ENCODE results near the gene HM13. TPM values are rescaled to one million over a fixed set of nuclear protein-coding genes. Genes with fewer than 3 reads are reported as not detected.

The HM13 gene
- total RNA-seq, 1 experiment from 2014 or later: 338 TPM

- DNase-seq (ENCODE audit: low read depth): no peak
- in situ Hi-C loops (cut with HindIII; ENCODE audit: low pct_unique_long_range_greater_than_20kb, low sequenced_read_pairs): no loop called here
Measured at GRCh38 chr20:31617432-31618104, 103.3 kb downstream of the HM13 start.

Other genes with a start within 250 kb of the HM13 start
- gene DEFB116, start 205.9 kb upstream of the HM13 start, total RNA-seq (2014; rRNA removed; shearing (Covaris generic); ENCODE audit: low replicate concordance): not detected in 2 replicates
- gene DEFB118, start 145.8 kb upstream of the HM13 start, total RNA-seq (2014; rRNA removed; shearing (Covaris generic); ENCODE audit: low replicate concordance): not detected in 2 replicates
- not detected in 2 replicates for gene DEFB119, start 123.9 kb upstream of the HM13 start, total RNA-seq (2014; rRNA removed; shearing (Covaris generic); ENCODE audit: low replicate concordance)
- not detected in 2 replicates for gene DEFB121, start 108.2 kb upstream of the HM13 start, total RNA-seq (2014; rRNA removed; shearing (Covaris generic); ENCODE audit: low replicate concordance)
- not detected in 2 replicates for gene DEFB123, start 73.8 kb upstream of the HM13 start, total RNA-seq (2014; rRNA removed; shearing (Covaris generic); ENCODE audit: low replicate concordance)
- gene DEFB124, start 39.3 kb upstream of the HM13 start, total RNA-seq (2014; rRNA removed; shearing (Covaris generic); ENCODE audit: low replicate concordance): not detected in 2 replicates
- gene REM1, start 39.2 kb upstream of the HM13 start, total RNA-seq (2014; rRNA removed; shearing (Covaris generic); ENCODE audit: low replicate concordance): not detected in 2 replicates
- 1,473 and 1,479 TPM in 2 replicates for gene ID1, start 90.8 kb downstream of the HM13 start, total RNA-seq (2014; rRNA removed; shearing (Covaris generic); ENCODE audit: low replicate concordance)
- not detected in 2 replicates for gene COX4I2, start 123.5 kb downstream of the HM13 start, total RNA-seq (2014; rRNA removed; shearing (Covaris generic); ENCODE audit: low replicate concordance)
- 254 and 256 TPM in 2 replicates for gene BCL2L1, start 208.4 kb downstream of the HM13 start, total RNA-seq (2014; rRNA removed; shearing (Covaris generic); ENCODE audit: low replicate concordance)
- gene TPX2, start 224.8 kb downstream of the HM13 start, total RNA-seq (2014; rRNA removed; shearing (Covaris generic); ENCODE audit: low replicate concordance): 143 and 164 TPM in 2 replicates

All from Caki2 (cell line).